Measurements from ENCODE around the gene PPM1F. TPM values are rescaled to one million over a fixed set of nuclear protein-coding genes. Genes with fewer than 3 reads are reported as not detected.

Gene PPM1F
- total RNA-seq, 1 donor from 2014 or later = 30.3 TPM

DNA sequence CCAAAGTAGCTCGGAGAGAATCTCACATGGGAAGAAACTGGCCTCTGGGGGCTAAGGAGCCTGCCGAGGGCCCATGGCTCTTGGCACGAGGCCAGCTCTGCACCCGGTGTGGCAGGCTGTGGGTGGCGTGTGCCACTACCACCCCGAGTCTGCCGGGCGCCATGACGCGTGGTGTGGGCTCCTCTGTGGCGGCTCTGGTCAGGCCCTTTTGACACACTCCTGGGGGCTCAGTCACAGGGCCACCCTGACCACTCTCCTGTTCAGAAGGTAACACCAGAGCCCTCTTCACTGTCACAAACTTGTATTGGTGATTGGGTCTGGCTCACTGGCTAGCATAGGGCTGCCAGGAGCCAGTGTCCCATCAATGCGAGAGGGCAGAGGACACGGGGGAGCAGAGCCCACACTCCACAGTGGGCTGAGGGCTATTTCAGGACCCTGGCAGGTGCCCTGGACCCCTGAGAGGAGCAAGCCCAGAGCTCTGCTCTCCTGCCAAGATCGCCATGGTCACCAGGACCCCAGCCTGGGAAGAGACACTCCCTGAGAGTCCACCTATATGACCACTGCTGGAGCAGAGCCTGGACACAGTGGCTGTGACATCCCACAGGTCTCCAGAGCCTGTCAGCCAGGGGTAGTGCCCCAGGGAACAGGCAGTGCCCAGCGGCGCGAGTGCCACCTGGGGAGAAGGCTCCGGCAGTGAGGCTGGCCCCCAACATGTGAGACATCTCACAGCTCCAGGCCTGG lies 8.6 kb upstream of the PPM1F start:
- DNase-seq (ENCODE audit: low read depth) = no peak

DNA sequence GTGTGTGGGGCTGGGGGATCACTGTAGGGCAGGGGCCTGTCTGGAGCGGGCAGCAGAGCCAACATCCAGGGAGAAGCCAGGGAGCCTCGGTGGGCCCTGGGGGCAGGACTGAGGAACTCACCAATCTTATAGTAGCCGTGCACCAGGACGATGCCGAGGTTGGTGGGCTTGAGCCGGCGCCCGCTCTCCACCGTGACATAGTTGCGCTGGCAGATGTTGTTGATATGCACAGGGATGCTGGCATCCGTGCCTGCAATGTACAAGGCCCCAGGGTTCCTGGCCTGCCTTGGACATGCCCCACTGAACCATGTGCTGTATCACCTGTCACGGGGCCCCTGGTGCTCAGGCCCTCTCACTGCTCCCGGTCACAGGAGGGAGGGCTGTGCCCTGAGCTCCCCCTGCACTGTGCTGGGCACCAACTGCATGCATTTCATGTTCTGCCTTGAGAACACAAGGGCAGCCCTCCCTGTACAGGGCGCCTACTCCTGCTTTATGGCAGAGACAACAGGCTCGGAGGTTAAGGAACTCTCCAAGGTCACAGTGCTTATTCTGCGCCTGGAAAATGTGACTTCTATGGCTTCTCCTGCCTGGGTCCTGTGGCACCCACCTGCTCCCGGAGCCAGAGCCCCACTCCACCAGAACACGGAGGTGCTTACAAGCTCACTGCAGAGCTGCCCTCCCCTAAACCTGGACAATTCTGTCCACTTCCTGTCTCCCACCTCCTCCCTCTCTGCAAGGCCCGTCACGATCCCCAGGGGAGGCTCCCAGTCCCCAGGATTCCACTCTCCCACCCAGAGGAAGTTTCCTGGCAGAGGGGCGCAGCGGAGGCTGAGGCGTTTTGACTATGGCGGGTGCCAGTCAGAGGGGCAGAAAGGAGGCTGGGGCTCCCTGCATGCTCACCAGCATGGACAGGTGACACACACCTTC lies 7.8 kb upstream of the PPM1F start:
- DNase-seq (ENCODE audit: low read depth) = no peak

DNA sequence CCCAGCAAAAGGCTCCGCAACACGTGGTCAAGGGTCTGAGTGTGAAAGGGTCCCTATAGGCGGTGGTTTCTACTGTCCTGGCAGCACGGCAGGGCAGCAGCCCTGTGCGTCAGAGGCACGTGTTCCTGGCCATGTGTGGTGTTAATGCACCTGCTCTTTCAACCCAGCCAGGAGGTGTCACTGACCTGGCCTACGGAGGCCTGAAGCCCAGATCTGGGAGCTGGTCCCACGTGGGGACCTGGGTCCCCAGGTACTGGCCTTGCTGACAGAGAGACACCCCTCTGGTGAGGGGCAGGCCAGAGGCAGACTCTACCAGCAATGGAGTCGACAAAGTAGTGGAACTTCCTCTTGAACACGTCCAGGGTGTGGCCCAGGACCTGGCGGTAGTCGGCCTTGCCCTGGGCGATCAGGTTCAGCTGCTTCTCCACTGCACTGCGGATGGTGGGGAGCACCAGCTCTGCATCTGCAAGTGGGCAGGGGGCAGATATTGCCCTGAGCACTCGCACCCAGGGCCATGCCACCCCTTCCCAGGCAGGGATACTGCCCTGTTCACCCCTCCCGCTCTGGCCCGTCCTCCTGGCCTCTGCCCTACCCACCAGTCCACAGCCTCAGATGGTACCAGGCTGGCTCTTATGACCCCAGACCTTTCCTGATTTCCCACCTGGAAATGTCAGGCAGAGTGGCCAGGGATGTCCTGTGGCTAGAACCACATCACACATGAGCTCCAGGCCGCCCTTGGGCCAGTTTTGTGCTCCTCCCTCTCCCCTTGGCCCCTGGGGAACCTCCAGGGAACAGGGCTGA lies 6.8 kb upstream of the PPM1F start:
- no peak for DNase-seq (ENCODE audit: low read depth)

DNA sequence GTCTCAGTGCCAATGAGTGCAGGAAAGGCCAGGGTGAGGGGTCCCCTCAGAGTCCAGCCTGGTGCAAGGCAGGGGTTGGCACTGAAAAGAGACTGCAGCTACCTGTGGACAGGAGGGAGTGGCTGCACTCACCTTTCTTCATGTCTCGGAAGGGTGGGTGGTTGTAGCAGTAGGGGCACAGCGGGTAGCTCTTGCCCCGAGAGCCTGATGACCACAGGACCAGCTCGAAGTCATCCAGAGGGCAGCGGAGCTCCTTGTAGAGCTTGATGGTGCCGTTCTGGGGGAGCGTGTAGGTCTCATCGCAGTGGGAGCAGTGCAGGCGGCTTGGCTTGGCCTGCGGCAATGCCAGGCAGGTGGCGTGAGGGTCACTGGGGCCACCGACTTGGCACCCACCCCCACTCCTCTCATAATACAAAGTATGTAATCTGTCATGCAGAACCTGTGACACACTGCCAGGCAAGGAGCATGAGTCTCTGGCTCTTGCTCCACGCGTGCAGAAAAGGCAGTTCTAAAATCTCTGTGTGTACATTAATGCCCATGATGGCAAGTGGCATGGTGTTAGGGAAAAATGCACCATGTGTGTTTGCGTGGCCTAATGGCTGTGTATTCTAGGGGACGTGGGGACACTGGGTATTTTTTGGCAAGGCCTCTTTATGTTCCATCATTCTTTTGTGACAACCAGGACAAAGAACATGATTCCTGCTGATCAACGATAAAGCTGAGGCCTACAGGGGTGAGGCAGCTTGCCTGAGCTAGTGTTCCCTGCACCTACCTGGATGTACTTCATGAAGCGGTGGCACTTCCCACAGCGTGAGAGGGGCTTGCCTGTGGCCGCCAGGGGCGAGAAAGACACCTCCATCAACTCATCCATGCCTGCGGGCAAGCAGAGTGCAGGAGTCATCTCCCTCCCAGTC lies 6.0 kb upstream of the PPM1F start:
- DNase-seq (ENCODE audit: low read depth) = no peak

DNA sequence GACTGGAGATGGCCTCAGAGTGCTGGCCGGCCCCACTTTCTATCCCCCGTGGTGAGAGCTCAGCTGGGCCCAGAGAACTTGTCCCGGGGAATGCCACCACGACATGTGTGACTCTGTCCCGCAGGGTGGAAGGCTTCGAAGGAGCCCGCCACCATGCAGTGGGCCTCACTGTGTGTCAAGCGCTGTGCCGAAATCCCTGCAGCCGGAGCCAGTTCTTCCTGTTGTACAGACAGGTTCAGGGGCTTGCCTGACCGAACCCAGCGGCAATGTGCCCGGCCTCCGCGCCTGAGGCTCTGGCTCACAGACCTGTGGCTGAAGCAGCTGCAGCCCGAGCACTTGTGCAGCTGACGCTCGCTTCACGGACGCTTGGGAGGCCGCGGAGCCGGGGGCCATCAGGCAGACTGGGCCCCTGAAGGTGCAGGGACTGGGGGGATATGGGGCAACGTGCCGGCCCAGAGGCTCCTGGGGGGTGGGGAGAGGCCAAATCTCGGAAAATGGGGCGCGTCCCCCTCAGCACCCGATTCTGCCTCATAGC lies 650 bp downstream of the PPM1F start:
- DNase-seq (ENCODE audit: low read depth) = no peak

DNA sequence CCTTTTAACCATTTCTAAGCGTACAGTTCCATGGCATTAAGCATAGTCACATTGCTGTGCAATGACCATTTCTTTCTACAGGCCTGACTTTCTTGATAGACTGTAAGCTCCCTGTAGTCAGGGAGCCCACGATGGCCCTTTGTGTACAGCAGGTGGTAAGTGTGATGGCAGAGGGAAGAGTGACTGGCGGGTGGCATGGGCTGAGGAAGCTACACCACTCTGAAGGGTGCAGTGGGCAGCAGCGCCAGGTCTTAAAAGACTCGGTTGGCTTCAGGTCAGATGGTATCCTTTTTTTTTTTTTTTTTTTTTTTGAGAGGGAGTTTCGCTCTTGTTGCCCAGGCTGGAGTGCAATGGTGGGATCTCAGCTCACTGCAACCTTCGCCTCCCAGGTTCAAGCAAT lies 1.6 kb downstream of the PPM1F start:
- DNase-seq (ENCODE audit: low read depth) = no peak

DNA sequence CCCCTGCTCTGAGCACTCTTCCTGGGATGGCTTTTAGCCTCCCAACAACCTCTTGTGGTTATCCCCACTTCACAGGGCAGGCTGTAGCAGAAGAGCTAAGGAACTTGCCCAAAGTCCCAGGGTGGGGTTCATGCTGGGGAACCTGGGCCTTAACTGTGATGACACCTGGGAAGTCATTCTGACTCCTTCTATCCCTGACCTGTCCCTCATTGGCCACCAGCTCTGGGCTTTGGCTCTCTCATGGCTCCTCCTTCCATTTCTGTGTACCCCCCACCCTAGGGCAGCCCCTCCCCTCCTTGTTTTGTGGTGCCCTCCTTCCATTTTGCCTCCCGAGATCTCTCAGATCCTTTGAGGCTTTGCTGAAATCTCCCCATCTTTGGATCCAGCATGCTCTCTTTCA lies 2.7 kb downstream of the PPM1F start:
- DNase-seq (ENCODE audit: low read depth) = no peak

DNA sequence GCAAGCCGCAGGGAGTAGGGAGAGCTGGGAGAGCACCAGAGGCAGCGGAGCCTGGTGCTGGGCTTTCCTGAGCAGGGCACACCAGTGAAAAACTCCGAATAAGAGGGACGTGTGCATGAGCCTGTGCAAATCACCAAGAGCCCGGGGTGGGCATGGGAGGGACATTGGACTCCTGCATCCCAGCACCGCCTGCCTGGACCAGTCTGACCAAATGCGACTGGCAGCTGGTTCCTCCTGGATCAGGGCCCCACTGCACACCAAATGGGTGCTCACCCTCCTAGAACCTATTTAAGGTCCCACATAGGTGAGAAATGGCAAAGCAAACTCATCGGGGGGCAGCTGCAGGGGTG lies 3.1 kb downstream of the PPM1F start:
- no peak for DNase-seq (ENCODE audit: low read depth)

DNA sequence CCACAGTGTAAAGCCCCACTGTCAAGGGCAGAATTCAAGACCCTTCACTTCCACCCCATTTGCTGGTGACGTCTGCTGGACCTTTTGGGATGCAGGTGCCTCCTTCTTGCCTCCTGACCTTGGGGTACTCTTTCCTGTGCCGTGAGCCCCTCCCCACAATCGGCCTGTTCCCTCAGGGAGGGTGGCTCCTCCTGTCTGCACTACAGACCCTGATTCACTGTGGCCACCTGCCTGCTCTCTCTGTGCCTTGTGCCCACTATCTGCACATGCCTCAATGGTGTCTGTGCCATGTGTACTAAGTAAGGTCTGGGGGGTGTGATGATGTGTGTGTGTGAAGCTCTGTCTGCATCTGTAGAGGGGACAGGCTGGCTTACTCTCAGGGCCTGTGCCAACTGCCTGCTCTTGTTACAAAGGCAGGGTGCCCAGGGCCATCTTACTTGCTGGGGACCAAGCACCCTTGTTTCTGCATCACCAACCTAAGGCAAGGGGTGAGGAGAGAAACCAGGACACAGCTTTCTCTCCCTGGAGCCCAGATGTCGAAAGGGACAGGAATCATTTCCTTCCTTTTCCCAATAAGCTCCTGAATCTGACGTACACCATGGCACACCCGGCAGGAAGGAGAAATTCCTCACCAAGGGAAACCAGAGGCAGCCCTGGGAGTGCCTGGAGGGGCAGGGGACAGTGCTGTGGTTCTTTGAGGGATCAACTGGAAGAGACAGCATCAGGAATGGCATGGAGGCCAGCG lies 3.7 kb downstream of the PPM1F start:
- no peak for DNase-seq (ENCODE audit: low read depth)

DNA sequence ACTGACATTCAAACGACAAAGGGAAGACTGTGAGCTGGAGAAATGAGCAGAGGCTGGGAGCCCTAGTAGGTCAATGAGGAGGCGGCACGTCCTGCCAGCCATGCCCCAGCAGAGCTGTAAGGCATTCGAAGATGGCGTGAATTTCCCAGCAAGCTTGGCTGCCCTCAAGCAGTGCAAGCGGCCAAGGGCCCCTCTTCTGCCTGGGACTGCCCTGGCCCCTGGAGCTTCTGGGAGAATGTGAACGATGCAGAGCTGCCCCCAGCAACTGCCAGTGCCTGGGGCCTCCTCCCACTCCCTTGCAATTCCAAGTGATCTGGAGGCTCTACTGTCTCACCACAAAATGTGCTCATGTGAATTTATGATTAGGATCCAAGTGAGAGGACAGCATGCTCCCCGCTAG lies 4.3 kb downstream of the PPM1F start:
- no peak for DNase-seq (ENCODE audit: low read depth)

DNA sequence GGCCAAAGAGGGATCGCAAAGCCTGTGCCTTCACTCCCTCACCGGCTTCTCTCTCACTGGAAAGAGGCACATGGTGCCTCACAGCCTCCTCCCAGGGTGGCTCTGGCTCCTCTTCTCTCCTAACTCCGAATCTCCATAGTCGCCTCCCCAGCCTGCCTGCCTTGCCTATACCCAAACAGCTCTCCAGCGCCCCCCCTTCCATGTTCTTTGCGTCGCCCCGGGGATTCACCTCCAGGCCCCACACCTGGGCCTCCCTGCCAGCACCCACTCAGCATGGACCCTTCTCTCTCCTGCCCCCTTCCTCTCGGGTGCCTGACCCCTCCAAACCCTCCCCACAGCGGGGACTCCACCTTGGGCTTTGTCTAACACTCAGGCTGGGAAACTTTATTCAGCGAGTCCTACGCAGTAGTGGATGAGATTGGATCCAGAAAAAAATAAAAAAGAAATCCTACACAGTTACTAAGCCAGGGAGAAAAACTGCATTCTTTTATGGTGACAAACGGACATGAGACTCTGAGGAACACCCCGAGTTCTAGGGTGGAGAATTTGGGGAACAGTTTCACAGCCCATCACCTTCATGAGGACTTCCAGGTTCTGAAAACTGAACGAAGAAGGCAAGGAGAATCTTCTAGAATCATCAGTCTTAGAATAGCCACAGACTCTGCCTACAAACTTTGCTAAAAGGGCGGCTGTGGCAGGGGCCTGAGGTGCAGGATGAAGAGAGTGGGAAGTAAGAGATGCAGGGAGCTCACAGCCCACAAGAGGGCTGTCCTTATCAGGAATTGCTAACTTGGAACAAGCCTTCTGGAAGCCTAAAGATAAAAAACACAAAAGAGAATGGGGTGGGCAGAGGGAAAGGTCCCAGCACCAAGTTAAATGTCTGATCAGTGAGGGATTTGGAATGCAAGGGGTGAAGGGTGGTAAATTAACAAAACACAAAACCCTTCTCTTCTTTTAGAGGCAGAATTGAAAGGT lies 5.3 kb downstream of the PPM1F start:
- DNase-seq (ENCODE audit: low read depth) = peak; percentile 9

DNA sequence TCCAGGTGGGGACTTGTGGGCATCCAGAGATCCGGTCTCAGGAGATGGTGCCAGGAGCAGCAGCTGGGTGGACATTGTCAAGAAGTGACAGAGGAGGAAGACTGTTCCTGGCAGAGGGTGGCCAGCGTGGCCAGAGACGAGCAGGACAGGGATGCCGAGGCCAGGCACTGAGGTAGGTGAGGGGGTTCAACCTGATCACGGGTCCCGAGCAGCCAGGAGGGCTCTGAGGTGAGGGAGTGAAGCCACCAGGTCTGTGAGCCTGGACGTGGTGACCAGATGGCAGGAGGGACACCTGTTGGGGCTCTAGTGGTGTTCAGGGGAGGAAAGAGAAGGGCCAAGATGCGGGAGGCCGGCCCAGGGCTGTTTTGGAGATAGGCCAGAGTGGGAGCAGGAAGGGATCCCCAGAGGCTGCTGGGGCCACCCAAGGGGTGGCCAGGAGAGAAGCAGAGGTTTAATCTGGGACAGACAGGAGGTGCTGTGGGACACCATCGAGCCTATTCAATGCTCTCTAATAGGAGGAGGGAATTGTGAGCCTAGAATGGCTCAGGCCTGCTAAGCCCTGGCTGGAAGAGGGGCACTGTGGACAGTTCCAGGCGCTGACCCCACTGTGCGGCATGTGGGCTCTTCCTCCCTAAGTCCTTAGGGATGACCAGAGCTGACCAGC lies 6.3 kb downstream of the PPM1F start:
- DNase-seq (ENCODE audit: low read depth) = no peak

DNA sequence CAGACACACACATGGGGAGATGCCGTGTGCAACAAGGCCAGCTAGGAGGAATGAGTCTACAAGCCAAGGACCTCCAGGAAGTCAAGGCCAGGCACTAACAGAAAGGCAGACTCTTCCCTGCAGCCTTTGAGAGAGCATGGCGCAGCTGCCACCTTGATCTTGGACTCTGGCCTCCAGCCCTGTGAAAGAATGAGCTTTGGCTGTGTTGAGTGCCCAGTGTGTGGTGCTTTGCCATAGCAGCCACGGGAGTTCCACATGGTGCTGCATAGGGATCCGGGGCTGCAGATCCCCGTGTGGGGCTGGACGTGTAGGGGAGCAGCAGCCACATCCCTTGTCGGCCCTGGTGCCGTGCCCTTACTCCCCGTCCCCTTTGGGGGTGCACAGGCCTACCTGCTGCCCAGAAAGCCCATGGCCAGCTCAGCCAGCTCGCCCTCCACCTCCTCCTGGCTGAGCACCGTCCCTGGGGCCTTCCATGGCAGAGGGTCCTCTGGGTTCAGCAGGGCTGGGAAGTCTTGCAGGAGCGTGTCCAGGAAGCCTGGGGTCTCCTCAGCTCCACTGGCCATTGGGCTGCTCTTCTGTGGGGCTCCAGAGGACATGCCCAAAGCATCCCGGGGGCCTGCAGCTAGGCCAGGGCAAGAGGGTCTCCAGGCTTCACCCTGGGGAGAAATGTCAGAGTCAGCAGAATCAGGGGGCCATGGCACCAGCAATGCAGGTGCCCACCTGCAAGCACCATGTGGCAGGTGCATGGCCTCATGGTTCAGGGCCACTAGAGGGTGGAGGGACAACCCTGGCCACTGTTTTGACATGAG lies 7.0 kb downstream of the PPM1F start:
- no peak for DNase-seq (ENCODE audit: low read depth)

DNA sequence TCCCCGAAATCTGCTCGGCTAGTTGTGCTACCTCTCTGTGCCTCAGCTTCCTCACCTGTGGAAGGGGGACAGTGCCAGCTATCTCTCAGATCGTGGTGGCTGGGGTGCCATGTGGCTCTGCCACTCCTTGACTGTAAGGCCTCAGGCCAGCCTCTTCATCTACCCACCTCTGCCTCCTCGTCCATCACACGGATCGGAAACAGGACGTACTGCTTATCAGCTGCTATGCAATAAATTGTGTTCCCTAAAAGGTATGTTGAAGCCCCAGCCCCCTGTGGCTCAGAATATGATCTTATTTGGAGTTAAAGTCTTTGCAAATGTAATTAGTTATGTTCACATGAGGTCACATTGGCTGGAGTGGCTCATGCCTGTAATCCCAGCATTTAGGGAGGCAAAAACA lies 7.8 kb downstream of the PPM1F start:
- no peak for DNase-seq (ENCODE audit: low read depth)

DNA sequence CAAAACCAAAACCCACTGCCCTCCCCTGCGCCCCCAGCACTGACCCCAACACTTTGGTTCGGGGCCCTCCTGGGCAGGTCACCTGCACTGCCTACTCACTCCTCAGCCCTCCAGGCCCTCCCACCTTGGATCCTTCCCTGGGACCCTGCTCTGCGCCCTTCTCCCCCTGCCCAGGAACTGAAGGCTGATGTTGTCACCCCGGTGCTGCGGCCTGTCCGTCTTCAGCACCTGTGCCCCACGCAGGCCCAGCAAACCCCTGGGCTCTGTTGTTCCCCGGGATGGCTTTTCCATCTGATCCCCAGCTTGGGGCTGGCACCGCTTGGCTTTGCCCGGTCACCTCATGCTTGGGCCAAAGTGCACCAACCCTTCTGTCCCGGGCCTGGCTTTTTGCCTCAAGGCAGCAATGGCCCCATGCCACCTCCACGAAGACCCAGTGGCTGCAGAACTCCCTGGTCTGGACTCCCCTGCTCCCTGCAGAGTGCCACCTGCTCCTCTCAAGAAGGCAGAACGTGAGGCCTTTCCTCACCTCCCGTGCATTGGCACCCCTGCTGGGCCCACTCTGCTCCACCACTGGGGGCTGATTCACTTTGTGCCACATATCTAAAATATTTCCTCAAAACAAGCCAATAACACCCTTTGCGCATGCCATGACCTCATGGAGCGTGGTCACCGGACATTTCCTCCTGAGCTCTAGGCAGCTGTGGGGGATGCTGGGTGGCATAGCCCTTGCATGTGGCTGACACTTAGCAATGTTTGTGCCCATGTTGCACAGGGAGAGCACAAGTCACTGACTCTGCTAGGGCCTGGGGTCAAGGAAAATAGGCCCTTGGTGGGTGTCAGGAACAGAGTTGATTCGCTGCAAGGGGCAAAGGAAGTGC lies 8.8 kb downstream of the PPM1F start:
- DNase-seq (ENCODE audit: low read depth) = no peak

All from renal cortical epithelial cell (primary cell).